ENCODE results near the gene CDC42. TPM values are rescaled to one million over a fixed set of nuclear protein-coding genes. Genes with fewer than 3 reads are reported as not detected.

CDC42 gene
- total and polyA plus RNA-seq, 2 experiments from 2014 or later: 119 to 184 TPM

GRCh38 chr1:22129501-22130117 lies 77.1 kb downstream of the CDC42 start (continued):
- TF ChIP-seq EZH2 (IDR thresholded peaks at IDR 0.05; ENCODE audit: low read depth, unreplicated experiment) (no peak), JUNB (IDR thresholded peaks at IDR 0.05; ENCODE audit: unreplicated experiment) (no peak), ZNF331 (CRISPR knock-in tag; IDR thresholded peaks at IDR 0.05; ENCODE audit: low read depth) (no peak), NANOG (IDR thresholded peaks at IDR 0.05; ENCODE audit: borderline replicate concordance) (no peak), CREB1 (CRISPR knock-in tag; IDR thresholded peaks at IDR 0.05; ENCODE audit: low read depth) (no peak), ETS1 (IDR thresholded peaks at IDR 0.05) (no peak), ZNF114 (CRISPR knock-in tag; IDR thresholded peaks at IDR 0.05) (no peak)

- H3F3A ChIP-seq (replicated peaks; ENCODE audit: low read depth): 0 out of 2 replicates have a peak, but pooled peaks cover 3% of the 10 kb centered on the region
- no peaks in the 10 kb centered on the region for H3K36me3 ChIP-seq (ENCODE audit: insufficient read depth)
- H3K4me3 ChIP-seq: no peak overlapping the region
- no peak overlapping the region for H3K27ac Mint-ChIP-seq
- no peaks in the 10 kb centered on the region for H3K36me3 Mint-ChIP-seq (ENCODE audit: low read depth)
- no peaks in the 10 kb centered on the region for H3K27me3 ChIP-seq (ENCODE audit: insufficient read depth)
- TF ChIP-seq CTCF (conservative IDR thresholded peaks at IDR 0.05; ENCODE audit: low read depth in 2 of 2) (no peak), NANOG (IDR thresholded peaks at IDR 0.05; ENCODE audit: borderline replicate concordance) (no peak), STAT1 (IDR thresholded peaks at IDR 0.05; ENCODE audit: unreplicated experiment) (no peak), EZH2 (IDR thresholded peaks at IDR 0.05; ENCODE audit: low read depth, unreplicated experiment) (no peak), JUNB (IDR thresholded peaks at IDR 0.05; ENCODE audit: unreplicated experiment) (no peak), EZH2phosphoT487 (IDR thresholded peaks at IDR 0.05; ENCODE audit: unreplicated experiment) (no peak), ZNF114 (CRISPR knock-in tag; IDR thresholded peaks at IDR 0.05) (no peak)
- H3K9me3 Mint-ChIP-seq: no peaks in the 10 kb centered on the region; the same call in 2 of the 3 replicates
- peaks cover 19% of the 10 kb centered on the region for H3K4me1 Mint-ChIP-seq
- DNase-seq (ENCODE audit: low spot score) (no peak), ATAC-seq (no peak)
- H3K79me2 ChIP-seq (replicated peaks; ENCODE audit: insufficient read depth): no peaks in the 10 kb centered on the region
- H3K27ac ChIP-seq (ENCODE audit: low read depth): no peak overlapping the region
- H4K20me1 ChIP-seq (replicated peaks; ENCODE audit: insufficient read depth): no peaks in the 10 kb centered on the region; the same call in 1 of the 2 replicates
- no peak overlapping the region for H3K4me3 Mint-ChIP-seq
- peaks cover 10% of the 10 kb centered on the region; the same call in 1 of the 2 replicates for H3K4me1 ChIP-seq (ENCODE audit: insufficient read depth)
- H2AFZ ChIP-seq: no peak overlapping the region
- peaks cover 9% of the 10 kb centered on the region for H3K27me3 Mint-ChIP-seq (ENCODE audit: insufficient read depth, low read depth, poor library complexity)
- no peak overlapping the region for H3K4me2 ChIP-seq
- H3K9me2 ChIP-seq (ENCODE audit: insufficient read depth): no peaks in the 10 kb centered on the region
These were observed 78.6 kb downstream of the CDC42 start for GRCh38 chr1:22131062-22131461.
